Glutamatergic neuron (in vitro differentiated cells): ENCODE results near the gene IFIT3. TPM values are rescaled to one million over a fixed set of nuclear protein-coding genes. Genes with fewer than 3 reads are reported as not detected.
A peak's percentile ranks its signal among the peaks of the same experiment; 100 is the strongest.
"Not testable (repeated sequence)": the region's sequence is repeated elsewhere in the genome, so short reads cannot be mapped to it uniquely, and the experiment has no call there.

ENCODE experiments used
- DNase-seq: peaks from one replicate; pipeline ENCODE4 v3.0.0; 2022
- H3K27ac Mint-ChIP-seq: one replicate; pipeline ENCODE4 v1.8.0; 2020; ENCODE audit warnings: mild to moderate bottlenecking, mixed read lengths, inconsistent platforms; ENCODE audit not compliant: unreplicated experiment
- H3K27me3 Mint-ChIP-seq: one replicate; pipeline ENCODE4 v1.8.0; 2020; ENCODE audit warnings: mild to moderate bottlenecking, moderate library complexity, mixed read lengths, inconsistent platforms; ENCODE audit not compliant: unreplicated experiment
- H3K36me3 Mint-ChIP-seq: one replicate; pipeline ENCODE4 v1.8.0; 2020; ENCODE audit warnings: mild to moderate bottlenecking, mixed read lengths, inconsistent platforms; ENCODE audit not compliant: unreplicated experiment
- H3K4me1 Mint-ChIP-seq: one replicate; pipeline ENCODE4 v1.8.0; 2020; ENCODE audit warnings: mild to moderate bottlenecking, low read depth, mixed read lengths, inconsistent platforms; ENCODE audit not compliant: unreplicated experiment
- H3K4me3 Mint-ChIP-seq: one replicate; pipeline ENCODE4 v1.8.0; 2020; ENCODE audit warnings: mild to moderate bottlenecking, mixed read lengths, inconsistent platforms; ENCODE audit not compliant: unreplicated experiment
- H3K9me3 Mint-ChIP-seq: one replicate; pipeline ENCODE4 v1.8.0; 2020; ENCODE audit warnings: mild to moderate bottlenecking, moderate library complexity, mixed read lengths, inconsistent platforms; ENCODE audit not compliant: unreplicated experiment
- total RNA-seq: library from RNA; stranded (reverse); fragmentation: NEBNext Ultra II Directional; extraction: Animal tissue kit (Norgen Biotek cat#: 25700); gene quantifications from one replicate; pipeline ENCODE4 v1.2.1, GENCODE V29; 2021; ENCODE audit not compliant: unreplicated experiment
- TF ChIP-seq, protein P1 (sequence below): fragments of 200-600 bp; sonication (generic); IDR thresholded peaks from one replicate; pipeline ENCODE4 v1.5.0; 2021; ENCODE audit not compliant: partially characterized antibody, unreplicated experiment

Gene IFIT3
- total RNA-seq, 1 donor from 2014 or later = not detected

- no peak for DNase-seq
- no peaks in the 10 kb centered on the region for H3K27me3 Mint-ChIP-seq
- TF ChIP-seq, protein P1, sequence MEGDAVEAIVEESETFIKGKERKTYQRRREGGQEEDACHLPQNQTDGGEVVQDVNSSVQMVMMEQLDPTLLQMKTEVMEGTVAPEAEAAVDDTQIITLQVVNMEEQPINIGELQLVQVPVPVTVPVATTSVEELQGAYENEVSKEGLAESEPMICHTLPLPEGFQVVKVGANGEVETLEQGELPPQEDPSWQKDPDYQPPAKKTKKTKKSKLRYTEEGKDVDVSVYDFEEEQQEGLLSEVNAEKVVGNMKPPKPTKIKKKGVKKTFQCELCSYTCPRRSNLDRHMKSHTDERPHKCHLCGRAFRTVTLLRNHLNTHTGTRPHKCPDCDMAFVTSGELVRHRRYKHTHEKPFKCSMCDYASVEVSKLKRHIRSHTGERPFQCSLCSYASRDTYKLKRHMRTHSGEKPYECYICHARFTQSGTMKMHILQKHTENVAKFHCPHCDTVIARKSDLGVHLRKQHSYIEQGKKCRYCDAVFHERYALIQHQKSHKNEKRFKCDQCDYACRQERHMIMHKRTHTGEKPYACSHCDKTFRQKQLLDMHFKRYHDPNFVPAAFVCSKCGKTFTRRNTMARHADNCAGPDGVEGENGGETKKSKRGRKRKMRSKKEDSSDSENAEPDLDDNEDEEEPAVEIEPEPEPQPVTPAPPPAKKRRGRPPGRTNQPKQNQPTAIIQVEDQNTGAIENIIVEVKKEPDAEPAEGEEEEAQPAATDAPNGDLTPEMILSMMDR = no peak
- peaks cover 5% of the 10 kb centered on the region for H3K4me1 Mint-ChIP-seq
- H3K9me3 Mint-ChIP-seq = peaks cover 4% of the 10 kb centered on the region
- H3K4me3 Mint-ChIP-seq = no peak overlapping the region
- no peaks in the 10 kb centered on the region for H3K36me3 Mint-ChIP-seq
- no peak overlapping the region for H3K27ac Mint-ChIP-seq
Observed at GRCh38 chr10:89281606-89282395, 46.0 kb upstream of the IFIT3 start.

- no peak overlapping the region for H3K4me3 Mint-ChIP-seq
- H3K27me3 Mint-ChIP-seq = no peaks in the 10 kb centered on the region
- no peaks in the 10 kb centered on the region for H3K36me3 Mint-ChIP-seq
- H3K4me1 Mint-ChIP-seq = peaks cover 3% of the 10 kb centered on the region
- H3K27ac Mint-ChIP-seq = no peak overlapping the region
- TF ChIP-seq, protein P1 = no peak
- peaks cover 4% of the 10 kb centered on the region for H3K9me3 Mint-ChIP-seq
- DNase-seq = no peak
Observed at GRCh38 chr10:89283025-89283935, 44.5 kb upstream of the IFIT3 start.

- Mint-ChIP-seq H3K4me1 (peaks cover 3% of the 10 kb centered on the region), H3K27ac (peak overlapping the region; percentile 23), H3K9me3 (peaks cover 4% of the 10 kb centered on the region), H3K36me3 (no peaks in the 10 kb centered on the region), H3K4me3 (no peak overlapping the region), H3K27me3 (no peaks in the 10 kb centered on the region)
- peak; percentile 22 for DNase-seq
- TF ChIP-seq, protein P1 = no peak
Observed at GRCh38 chr10:89283936-89284475, 43.8 kb upstream of the IFIT3 start.

DNA sequence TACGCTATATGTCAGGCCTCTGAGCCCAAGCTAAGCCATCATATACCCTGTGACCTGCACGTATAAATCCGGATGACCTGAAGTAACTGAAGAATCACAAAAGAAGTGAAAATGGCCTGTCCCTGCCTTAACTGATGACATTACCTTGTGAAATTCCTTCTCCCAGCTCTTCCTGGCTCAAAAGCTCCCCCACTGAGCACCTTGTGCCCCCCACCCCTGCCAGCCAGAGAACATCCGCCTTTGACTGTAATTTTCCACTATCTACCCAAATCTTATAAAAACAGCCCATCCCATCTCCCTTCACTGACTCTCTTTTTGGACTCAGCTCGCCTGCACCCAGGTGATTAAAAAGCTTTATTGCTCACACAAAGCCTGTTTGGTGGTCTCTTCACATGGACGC lies 43.1 kb upstream of the IFIT3 start:
- H3K4me3 Mint-ChIP-seq, DNase-seq, H3K36me3 Mint-ChIP-seq, H3K27ac Mint-ChIP-seq, H3K27me3 Mint-ChIP-seq, H3K4me1 Mint-ChIP-seq, H3K9me3 Mint-ChIP-seq: not testable (repeated sequence)

GRCh38 chr10:89285303-89285702 lies 42.5 kb upstream of the IFIT3 start:
- H3K27me3 Mint-ChIP-seq, H3K9me3 Mint-ChIP-seq, DNase-seq, H3K4me3 Mint-ChIP-seq, H3K27ac Mint-ChIP-seq, H3K4me1 Mint-ChIP-seq, H3K36me3 Mint-ChIP-seq: not testable (repeated sequence)
